ENCODE results near the gene GULP1. TPM values are rescaled to one million over a fixed set of nuclear protein-coding genes. Genes with fewer than 3 reads are reported as not detected.

Gene GULP1
- total and polyA plus RNA-seq, 10 of the 15 experiments (the other 5 are each of a cell fraction or from before 2014, with no cell fraction given) = 0.02 to 1.3 (median 0.15) TPM; not detected in 5

DNA sequence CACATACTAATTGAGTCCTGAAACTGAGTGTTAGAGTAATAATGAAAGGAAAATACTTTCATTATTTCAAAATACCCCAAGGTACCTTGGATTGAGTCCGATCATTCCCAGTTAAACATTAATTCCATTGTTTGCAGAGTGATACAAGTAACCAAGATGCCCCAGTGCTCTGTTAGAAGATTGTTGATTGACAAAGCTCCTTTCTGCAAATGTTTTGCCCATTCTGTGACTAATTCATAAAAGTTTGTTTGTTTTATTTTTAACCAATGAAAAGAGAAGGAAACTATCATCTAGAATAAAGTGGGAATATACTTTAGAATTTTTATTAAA is 124.0 kb downstream of the GULP1 start:
- FAIRE-seq = no peak
- no peaks in the 10 kb centered on the region for H3K27me3 ChIP-seq (replicated peaks in 1 of 2; ENCODE audit: control insufficient read depth in 2 of 2, insufficient read depth in 2 of 2, low read length in 1 of 2)
- H3K36me3 ChIP-seq (ENCODE audit: control insufficient read depth in 2 of 2, insufficient read depth in 2 of 2, low read length in 1 of 2) = no peaks in the 10 kb centered on the region
- no peak overlapping the region for H3K27ac ChIP-seq (ENCODE audit: control insufficient read depth, insufficient read depth)
- WGBS (ENCODE audit: insufficient coverage, insufficient replicate concordance, low lambda C conversion rate, missing lambda C conversion rate) = 0% methylated on average over 1 of the region's 1 CpG
- SMC1A ChIA-PET (ENCODE audit: uncharacterized antibody, unreplicated experiment) = interaction anchor here (0.9 to 1.5 kb wide), 2 partner anchors 9 to 13 kb away, joined by 3 read pairs; no protein-coding TSS in a partner anchor
- H3K9ac ChIP-seq (ENCODE audit: control insufficient read depth, insufficient read depth, low read length) = no peak overlapping the region
- no peak overlapping the region for H3K4me3 ChIP-seq
- BruUV-seq (replicated peaks) = no TSS peak
- ATAC-seq = peak; percentile 44; the same call in 2 of the 3 replicates
- no peak overlapping the region for H3K4me2 ChIP-seq (ENCODE audit: control insufficient read depth, insufficient read depth)
- H3K79me2 ChIP-seq (ENCODE audit: control insufficient read depth, insufficient read depth, low read length) = no peaks in the 10 kb centered on the region
- intact Hi-C loops (cut with micrococcal nuclease; ENCODE audit: unreplicated experiment) (no loop called here), in situ Hi-C loops (cut with MboI) (no loop called here)
- POLR2A ChIA-PET = no interaction called here
- DNase-seq (ENCODE audit: low read depth, low spot score) = no peak
- RAD21 ChIA-PET (ENCODE audit: unreplicated experiment) = no interaction called here
- no peak overlapping the region for H2AFZ ChIP-seq (ENCODE audit: control insufficient read depth, low read depth, low read length)
- no peak for TF ChIP-seq MEF2B (IDR thresholded peaks at IDR 0.05; ENCODE audit: partially characterized antibody, poor library complexity, severe bottlenecking)
- TF ChIP-seq RB1 (IDR thresholded peaks at IDR 0.05; ENCODE audit: borderline replicate concordance) = no peak
- TF ChIP-seq, protein P1, sequence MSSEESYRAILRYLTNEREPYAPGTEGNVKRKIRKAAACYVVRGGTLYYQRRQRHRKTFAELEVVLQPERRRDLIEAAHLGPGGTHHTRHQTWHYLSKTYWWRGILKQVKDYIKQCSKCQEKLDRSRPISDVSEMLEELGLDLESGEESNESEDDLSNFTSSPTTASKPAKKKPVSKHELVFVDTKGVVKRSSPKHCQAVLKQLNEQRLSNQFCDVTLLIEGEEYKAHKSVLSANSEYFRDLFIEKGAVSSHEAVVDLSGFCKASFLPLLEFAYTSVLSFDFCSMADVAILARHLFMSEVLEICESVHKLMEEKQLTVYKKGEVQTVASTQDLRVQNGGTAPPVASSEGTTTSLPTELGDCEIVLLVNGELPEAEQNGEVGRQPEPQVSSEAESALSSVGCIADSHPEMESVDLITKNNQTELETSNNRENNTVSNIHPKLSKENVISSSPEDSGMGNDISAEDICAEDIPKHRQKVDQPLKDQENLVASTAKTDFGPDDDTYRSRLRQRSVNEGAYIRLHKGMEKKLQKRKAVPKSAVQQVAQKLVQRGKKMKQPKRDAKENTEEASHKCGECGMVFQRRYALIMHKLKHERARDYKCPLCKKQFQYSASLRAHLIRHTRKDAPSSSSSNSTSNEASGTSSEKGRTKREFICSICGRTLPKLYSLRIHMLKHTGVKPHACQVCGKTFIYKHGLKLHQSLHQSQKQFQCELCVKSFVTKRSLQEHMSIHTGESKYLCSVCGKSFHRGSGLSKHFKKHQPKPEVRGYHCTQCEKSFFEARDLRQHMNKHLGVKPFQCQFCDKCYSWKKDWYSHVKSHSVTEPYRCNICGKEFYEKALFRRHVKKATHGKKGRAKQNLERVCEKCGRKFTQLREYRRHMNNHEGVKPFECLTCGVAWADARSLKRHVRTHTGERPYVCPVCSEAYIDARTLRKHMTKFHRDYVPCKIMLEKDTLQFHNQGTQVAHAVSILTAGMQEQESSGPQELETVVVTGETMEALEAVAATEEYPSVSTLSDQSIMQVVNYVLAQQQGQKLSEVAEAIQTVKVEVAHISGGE (CRISPR knock-in tag; IDR thresholded peaks at IDR 0.05) = no peak
- no peak for TF ChIP-seq SMAD1 (IDR thresholded peaks at IDR 0.05; ENCODE audit: low read depth, partially characterized antibody)
- TF ChIP-seq PML (IDR thresholded peaks at IDR 0.05; ENCODE audit: low read length) = no peak
- no peak for TF ChIP-seq CEBPB (IDR thresholded peaks at IDR 0.05; ENCODE audit: borderline replicate concordance in 1 of 2, low read depth in 2 of 2, low read length in 2 of 2)
- no peaks in the 10 kb centered on the region for H3K9me3 ChIP-seq (replicated peaks; ENCODE audit: control insufficient read depth, insufficient read depth, low read length)
- no peaks in the 10 kb centered on the region for H4K20me1 ChIP-seq (ENCODE audit: control insufficient read depth, insufficient read depth)
- CTCF ChIA-PET = no interaction called here
- no peaks in the 10 kb centered on the region for H3K4me1 ChIP-seq (ENCODE audit: control insufficient read depth, insufficient read depth, low read length)
